HepG2 (cell line): ENCODE data around the gene PHF3. TPM values are rescaled to one million over a fixed set of nuclear protein-coding genes. Genes with fewer than 3 reads are reported as not detected.

Experiments used
- ATAC-seq: fragments of 200-7000 bp; cut with Tn5 transposase; 3 replicates; pipeline ENCODE4 v1.9.1; 2020; ENCODE audit warnings: mild to moderate bottlenecking, moderate library complexity
- BruUV-seq: library from RNA; stranded (reverse); fragments of 400-500 nt; replicated peaks from 2 replicates; lab custom pipeline; 2021; lab: Mats Ljungman, UMichigan
- CTCF ChIA-PET: fragments of 300-600 bp; formaldehyde crosslinking; extraction: SDS; loops from one replicate; lab custom pipeline; 2021; ENCODE audit warnings: low total read pairs, inconsistent platforms, low intra/inter-chr PET ratio; lab: Yijun Ruan, JAX
- POLR2A ChIA-PET: fragments of 350-600 bp; sonication (Branson Sonifier 250); formaldehyde crosslinking; loops from one replicate; lab custom pipeline; 2020; ENCODE audit warnings: antibody characterized with exemption, inconsistent platforms; lab: Yijun Ruan, JAX
- DNase-seq: peaks from one replicate; pipeline ENCODE4 v3.0.0-alpha.2; 2015; ENCODE audit warnings: low spot score
- FAIRE-seq: peaks from 3 replicates; lab custom pipeline; 2011; peaks lifted over from hg19 to GRCh38; lab: Jason Lieb, UNC
- H2AFZ ChIP-seq: one replicate; pipeline ENCODE4 v1.6.1; 2011; ENCODE audit warnings: low read length, inconsistent platforms
- H3K27ac ChIP-seq: fragments of 300-600 bp; 3 replicates; pipeline ENCODE4 v1.8.0; 2011; ENCODE audit warnings: mixed run types, mild to moderate bottlenecking, mixed read lengths, low read length, inconsistent platforms; ENCODE audit not compliant: insufficient read depth; ENCODE audit errors: extremely low read length
- H3K27me3 ChIP-seq, 2 experiments: fragments of 200-600 bp in 1 of 2; 2 replicates in 1 of 2; 3 replicates in 1 of 2; pipeline versions ENCODE4 v1.6.0 to v1.8.0; 2011; ENCODE audit warnings: low read length in 2 of 2, mild to moderate bottlenecking in 2 of 2, moderate library complexity in 2 of 2, inconsistent platforms in 1 of 2; ENCODE audit not compliant: insufficient read depth in 2 of 2, control insufficient read depth in 1 of 2
- H3K36me3 ChIP-seq, 2 experiments: fragments of 200-600 bp in 1 of 2; replicated peaks in 1 of 2; 2 replicates in 1 of 2; 3 replicates in 1 of 2; pipeline versions ENCODE4 v1.5.1 to v1.8.0; 2011; ENCODE audit warnings: low read length in 2 of 2, inconsistent platforms in 1 of 2; ENCODE audit not compliant: insufficient read depth in 2 of 2, control insufficient read depth in 1 of 2
- H3K4me1 ChIP-seq: 2 replicates; pipeline ENCODE4 v1.5.1; 2012; ENCODE audit warnings: low read length, inconsistent platforms; ENCODE audit not compliant: insufficient read depth
- H3K4me2 ChIP-seq: 2 replicates; pipeline ENCODE4 v1.6.0; 2011; ENCODE audit warnings: low read depth, low read length, inconsistent platforms
- H3K4me3 ChIP-seq, 3 experiments: fragments of 200-600 bp in 1 of 3; sonication (generic), shearing (Covaris generic) in 1 of 3; replicated peaks in 1 of 3; 2 replicates each; pipeline ENCODE4 v1.5.1; 2011 to 2016; ENCODE audit warnings: low read length in 3 of 3, inconsistent platforms in 2 of 3, low read depth in 2 of 3, mild to moderate bottlenecking in 2 of 3, control low read depth in 1 of 3, mixed read lengths in 1 of 3; ENCODE audit not compliant: insufficient read depth in 1 of 3
- H3K79me2 ChIP-seq: one replicate; pipeline ENCODE4 v1.6.1; 2011; ENCODE audit warnings: low read length, inconsistent platforms; ENCODE audit not compliant: insufficient read depth
- H3K9ac ChIP-seq: 2 replicates; pipeline ENCODE4 v1.6.0; 2011; ENCODE audit warnings: mild to moderate bottlenecking, low read depth, low read length, inconsistent platforms; ENCODE audit not compliant: insufficient read depth
- H3K9me3 ChIP-seq: 2 replicates; pipeline ENCODE4 v1.5.1; 2012; ENCODE audit warnings: mild to moderate bottlenecking, low read length
- H4K20me1 ChIP-seq: 2 replicates; pipeline ENCODE4 v1.6.0; 2011; ENCODE audit warnings: inconsistent platforms, mild to moderate bottlenecking, low read length, moderate library complexity; ENCODE audit not compliant: insufficient read depth
- CEBPG ChIP-seq: IDR thresholded peaks from 2 replicates; pipeline ENCODE4 v1.6.1; 2016
- KLF16 ChIP-seq, 2 experiments: sonication (generic) in 1 of 2; formaldehyde crosslinking in 1 of 2; IDR thresholded peaks; 2 replicates each; pipeline versions ENCODE4 v1.6.1 to v1.8.0; 2016 to 2023; ENCODE audit warnings: missing genetic modification reagents in 2 of 2, missing compliant biosample characterization in 1 of 2
- RBFOX2 ChIP-seq: fragments of 200-400 bp; formaldehyde crosslinking; IDR thresholded peaks from 2 replicates; pipeline ENCODE4 v1.6.1; 2017; ENCODE audit warnings: low read depth, mild to moderate bottlenecking, low read length
- ZNF644 ChIP-seq: IDR thresholded peaks from 2 replicates; pipeline ENCODE4 v1.6.1; 2016; ENCODE audit warnings: low read depth
- WGBS: methylation state at CpG from one replicate; pipeline ENCODE4 v1.1.6; 2017; ENCODE audit warnings: low lambda C conversion rate; 5-methylcytosine and 5-hydroxymethylcytosine counted together
- in situ Hi-C: cut with HindIII; loops from 2 replicates; pipeline ENCODE4 v1.10.0; 2017; ENCODE audit warnings: low pct_unique_long_range_greater_than_20kb; ENCODE audit not compliant: extremely low pct_ligation_motif_present
- intact Hi-C: fragments of 100-400 bp; cut with micrococcal nuclease; formaldehyde crosslinking; loops from one replicate; pipeline ENCODE4 v1.10.0; 2022; ENCODE audit not compliant: unreplicated experiment
- polyA plus RNA-seq, 8 experiments: library from polyadenylated mRNA; depleted of rRNA in 3 of 8; stranded (reverse) in 7 of 8; unstranded in 1 of 8; fragments of >200 nt; fragmentation: Illumina TruSeq in 4 of 8; extraction: Trizol in 4 of 8; gene quantifications; 2 replicates each; pipeline versions ENCODE4 v1.2.1 to v1.2.3, GENCODE V29; 2011 to 2016; ENCODE audit warnings: low read depth in 4 of 8, missing spikeins in 1 of 8, mixed read lengths in 1 of 8; ENCODE audit not compliant: insufficient read depth in 1 of 8
- total RNA-seq, 5 experiments: library from RNA; depleted of rRNA; stranded (reverse); fragments of >200 nt; fragmentation: Illumina TruSeq; extraction: Trizol; gene quantifications; 2 replicates each; pipeline ENCODE4 v1.2.3, GENCODE V29; 2016; ENCODE audit warnings: low read depth in 1 of 5
- TF ChIP-seq, protein P1 (sequence below): IDR thresholded peaks from 2 replicates; pipeline ENCODE4 v1.6.1; 2012; ENCODE audit warnings: inconsistent platforms
- TF ChIP-seq, protein P2 (sequence below): sonication (generic); formaldehyde crosslinking; IDR thresholded peaks from 2 replicates; pipeline ENCODE4 v1.5.0; 2020; ENCODE audit warnings: missing genetic modification reagents
- TF ChIP-seq, protein P3 (sequence below): sonication (generic); formaldehyde crosslinking; IDR thresholded peaks from 2 replicates; pipeline ENCODE4 v1.4.0; 2020; ENCODE audit warnings: mild to moderate bottlenecking, missing genetic modification reagents

Gene PHF3
- total and polyA plus RNA-seq, 2 of the 13 experiments (the other 11 are each of a cell fraction or from before 2014, with no cell fraction given), result 19.8 to 70.4 TPM

DNA sequence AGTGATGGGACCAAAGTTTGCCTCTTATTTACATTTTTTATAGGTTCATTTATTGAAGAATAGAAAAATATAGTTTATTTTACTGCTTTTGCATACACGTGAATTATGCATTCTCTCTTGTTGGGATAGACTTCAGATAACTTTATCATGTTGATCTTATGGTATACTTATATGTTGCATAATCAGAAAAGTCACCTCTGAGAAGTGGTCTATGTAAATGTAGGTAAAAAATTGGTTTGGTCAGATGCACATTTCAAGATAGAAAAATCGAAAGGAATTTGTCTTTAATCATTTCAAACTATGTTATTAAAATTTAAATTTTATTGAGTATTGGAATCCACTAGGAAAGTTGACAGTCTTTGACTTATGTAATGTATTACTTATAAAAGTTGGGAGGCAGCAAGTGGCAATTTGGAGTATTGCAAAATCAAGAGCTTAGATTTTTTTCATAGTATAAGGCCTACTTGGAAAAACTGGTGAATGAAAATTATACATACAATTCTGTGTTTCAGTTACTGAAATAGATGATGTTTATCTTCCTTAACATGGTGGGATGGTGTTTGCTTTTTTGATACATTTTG is 2.4 kb downstream of the PHF3 start:
- no peaks in the 10 kb centered on the region; a peak in 1 of 5 replicates for H3K27me3 ChIP-seq
- POLR2A ChIA-PET, result no interaction called here
- H3K27ac ChIP-seq, result peak overlapping the region; percentile 96
- DNase-seq (no peak), FAIRE-seq (no peak)
- H3K36me3 ChIP-seq, result peaks cover 0 to 15% of the 10 kb centered on the region in 2 experiments; a peak in 3 of 5 replicates
- intact Hi-C loops, result loop anchor here (1.0 to 5.0 kb wide), 2 partner anchors 39 to 40 kb away; no protein-coding TSS in a partner anchor
- H3K4me3 ChIP-seq, result peak overlapping the region; percentile 93 to 96 (median 95); a peak in 5 of 6 replicates
- WGBS, result 7% methylated on average over 2 of the region's 2 CpGs
- in situ Hi-C loops, result no loop called here
- peaks cover 70% of the 10 kb centered on the region for H3K79me2 ChIP-seq
- H2AFZ ChIP-seq, result no peak overlapping the region
- peak overlapping the region; percentile 99 for H3K4me2 ChIP-seq
- BruUV-seq, result no TSS peak
- no peaks in the 10 kb centered on the region for H3K9me3 ChIP-seq
- H3K9ac ChIP-seq, result peak overlapping the region; percentile 97
- TF ChIP-seq, protein P1, sequence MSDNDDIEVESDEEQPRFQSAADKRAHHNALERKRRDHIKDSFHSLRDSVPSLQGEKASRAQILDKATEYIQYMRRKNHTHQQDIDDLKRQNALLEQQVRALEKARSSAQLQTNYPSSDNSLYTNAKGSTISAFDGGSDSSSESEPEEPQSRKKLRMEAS, result no peak
- TF ChIP-seq CEBPG (CRISPR knock-in tag), result peak; percentile 15; the same call in 1 of the 2 replicates
- TF ChIP-seq, protein P2, sequence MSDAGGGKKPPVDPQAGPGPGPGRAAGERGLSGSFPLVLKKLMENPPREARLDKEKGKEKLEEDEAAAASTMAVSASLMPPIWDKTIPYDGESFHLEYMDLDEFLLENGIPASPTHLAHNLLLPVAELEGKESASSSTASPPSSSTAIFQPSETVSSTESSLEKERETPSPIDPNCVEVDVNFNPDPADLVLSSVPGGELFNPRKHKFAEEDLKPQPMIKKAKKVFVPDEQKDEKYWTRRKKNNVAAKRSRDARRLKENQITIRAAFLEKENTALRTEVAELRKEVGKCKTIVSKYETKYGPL (CRISPR knock-in tag), result 0 out of 2 replicates have a peak, but pooled peaks have one; percentile 74
- no peak for TF ChIP-seq ZNF644
- peak; percentile 12; the same call in 1 of the 2 replicates for TF ChIP-seq RBFOX2
- 0 out of 4 replicates have a peak, but pooled peaks of 1 of the 2 experiments have one; percentile 20 for TF ChIP-seq KLF16 (CRISPR knock-in tag; IDR thresholded peaks at IDR 0.05)
- TF ChIP-seq, protein P3, sequence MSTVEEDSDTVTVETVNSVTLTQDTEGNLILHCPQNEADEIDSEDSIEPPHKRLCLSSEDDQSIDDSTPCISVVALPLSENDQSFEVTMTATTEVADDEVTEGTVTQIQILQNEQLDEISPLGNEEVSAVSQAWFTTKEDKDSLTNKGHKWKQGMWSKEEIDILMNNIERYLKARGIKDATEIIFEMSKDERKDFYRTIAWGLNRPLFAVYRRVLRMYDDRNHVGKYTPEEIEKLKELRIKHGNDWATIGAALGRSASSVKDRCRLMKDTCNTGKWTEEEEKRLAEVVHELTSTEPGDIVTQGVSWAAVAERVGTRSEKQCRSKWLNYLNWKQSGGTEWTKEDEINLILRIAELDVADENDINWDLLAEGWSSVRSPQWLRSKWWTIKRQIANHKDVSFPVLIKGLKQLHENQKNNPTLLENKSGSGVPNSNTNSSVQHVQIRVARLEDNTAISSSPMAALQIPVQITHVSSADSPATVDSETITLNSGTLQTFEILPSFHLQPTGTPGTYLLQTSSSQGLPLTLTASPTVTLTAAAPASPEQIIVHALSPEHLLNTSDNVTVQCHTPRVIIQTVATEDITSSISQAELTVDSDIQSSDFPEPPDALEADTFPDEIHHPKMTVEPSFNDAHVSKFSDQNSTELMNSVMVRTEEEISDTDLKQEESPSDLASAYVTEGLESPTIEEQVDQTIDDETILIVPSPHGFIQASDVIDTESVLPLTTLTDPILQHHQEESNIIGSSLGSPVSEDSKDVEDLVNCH (CRISPR knock-in tag), result no peak
- TF ChIP-seq, all 625 proteins: peak for 4
- ATAC-seq, result no peak
- Histone ChIP-seq H4K20me1 (peaks cover 62% of the 10 kb centered on the region), H3K4me1 (peaks cover 60% of the 10 kb centered on the region)
- CTCF ChIA-PET, result no interaction called here
